Astrocyte (in vitro differentiated cells and primary cell): ENCODE measurements around the gene CNOT6L.

Experiments
- CTCF ChIP-seq: IDR thresholded peaks from 2 replicates; pipeline ENCODE4 v1.5.1; 2011; ENCODE audit warnings: low read depth, mild to moderate bottlenecking, inconsistent platforms, low read length, moderate library complexity; ENCODE audit not compliant: insufficient read depth
- EZH2 ChIP-seq: IDR thresholded peaks from 2 replicates; pipeline ENCODE4 v1.6.1; 2012; ENCODE audit warnings: mild to moderate bottlenecking, low read length, inconsistent platforms; ENCODE audit not compliant: insufficient read depth

- TF ChIP-seq EZH2 (no peak), CTCF (no peak)
Measured at GRCh38 chr4:77833126-77833724, 14.1 kb upstream of the CNOT6L start.
